ENCODE data around the gene BIK. TPM values are rescaled to one million over a fixed set of nuclear protein-coding genes. Genes with fewer than 3 reads are reported as not detected.

Gene BIK
- total RNA-seq, 1 donor from 2014 or later = not detected

DNA sequence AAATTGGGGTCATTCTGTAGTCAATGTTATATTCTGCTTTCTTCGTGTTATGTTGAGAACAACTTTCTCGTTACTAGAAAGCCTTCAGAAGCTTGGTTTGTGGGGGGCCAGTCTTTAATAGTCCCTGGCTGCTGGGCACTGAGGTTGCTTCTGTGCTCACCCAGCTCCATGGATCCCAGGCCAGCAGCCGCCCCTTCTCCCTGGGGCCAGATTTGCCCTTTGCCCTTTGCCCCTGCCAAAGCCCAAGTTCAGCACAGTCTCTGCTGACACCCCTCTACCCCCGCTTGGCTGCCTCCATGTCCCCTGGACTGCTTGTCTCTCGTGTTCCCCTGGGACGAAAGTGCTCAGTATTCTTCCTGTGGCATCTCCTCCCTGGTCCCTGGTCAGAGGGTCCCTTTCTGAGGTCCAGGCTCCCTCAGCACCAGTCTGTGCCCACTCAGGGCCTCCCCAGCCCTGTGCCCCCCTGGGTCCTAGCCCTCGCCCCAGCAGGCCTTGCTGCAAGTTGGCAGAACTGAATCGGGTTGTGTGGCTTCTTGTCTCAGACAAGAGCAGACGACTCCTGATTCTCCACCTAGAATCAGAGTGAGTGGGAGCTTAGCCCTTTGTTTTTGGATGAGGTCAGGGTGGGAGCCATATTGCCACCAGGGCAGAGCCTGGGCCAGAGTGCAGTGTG is 47.5 kb downstream of the BIK start:
- no peak for DNase-seq (ENCODE audit: extremely low spot score in 2 of 2)
- Histone ChIP-seq H3K27me3 (no peaks in the 10 kb centered on the region), H3K4me1 (peaks cover 77% of the 10 kb centered on the region), H3K36me3 (peaks cover 0 to 24% of the 10 kb centered on the region in 2 donors), H3K27ac (peak overlapping the region; percentile 41), H3K4me3 (no peak overlapping the region), H3K9me3 (no peaks in the 10 kb centered on the region)
- intact Hi-C loops (cut with DNase I) = no loop called here
- TF ChIP-seq, protein P1, sequence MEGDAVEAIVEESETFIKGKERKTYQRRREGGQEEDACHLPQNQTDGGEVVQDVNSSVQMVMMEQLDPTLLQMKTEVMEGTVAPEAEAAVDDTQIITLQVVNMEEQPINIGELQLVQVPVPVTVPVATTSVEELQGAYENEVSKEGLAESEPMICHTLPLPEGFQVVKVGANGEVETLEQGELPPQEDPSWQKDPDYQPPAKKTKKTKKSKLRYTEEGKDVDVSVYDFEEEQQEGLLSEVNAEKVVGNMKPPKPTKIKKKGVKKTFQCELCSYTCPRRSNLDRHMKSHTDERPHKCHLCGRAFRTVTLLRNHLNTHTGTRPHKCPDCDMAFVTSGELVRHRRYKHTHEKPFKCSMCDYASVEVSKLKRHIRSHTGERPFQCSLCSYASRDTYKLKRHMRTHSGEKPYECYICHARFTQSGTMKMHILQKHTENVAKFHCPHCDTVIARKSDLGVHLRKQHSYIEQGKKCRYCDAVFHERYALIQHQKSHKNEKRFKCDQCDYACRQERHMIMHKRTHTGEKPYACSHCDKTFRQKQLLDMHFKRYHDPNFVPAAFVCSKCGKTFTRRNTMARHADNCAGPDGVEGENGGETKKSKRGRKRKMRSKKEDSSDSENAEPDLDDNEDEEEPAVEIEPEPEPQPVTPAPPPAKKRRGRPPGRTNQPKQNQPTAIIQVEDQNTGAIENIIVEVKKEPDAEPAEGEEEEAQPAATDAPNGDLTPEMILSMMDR (IDR thresholded peaks at IDR 0.05) = no peak
- TF ChIP-seq POLR2AphosphoS5 (IDR thresholded peaks at IDR 0.05; ENCODE audit: insufficient read depth in 1 of 2, low read depth in 1 of 2) (no peak), POLR2A (IDR thresholded peaks at IDR 0.05) (no peak)

DNA sequence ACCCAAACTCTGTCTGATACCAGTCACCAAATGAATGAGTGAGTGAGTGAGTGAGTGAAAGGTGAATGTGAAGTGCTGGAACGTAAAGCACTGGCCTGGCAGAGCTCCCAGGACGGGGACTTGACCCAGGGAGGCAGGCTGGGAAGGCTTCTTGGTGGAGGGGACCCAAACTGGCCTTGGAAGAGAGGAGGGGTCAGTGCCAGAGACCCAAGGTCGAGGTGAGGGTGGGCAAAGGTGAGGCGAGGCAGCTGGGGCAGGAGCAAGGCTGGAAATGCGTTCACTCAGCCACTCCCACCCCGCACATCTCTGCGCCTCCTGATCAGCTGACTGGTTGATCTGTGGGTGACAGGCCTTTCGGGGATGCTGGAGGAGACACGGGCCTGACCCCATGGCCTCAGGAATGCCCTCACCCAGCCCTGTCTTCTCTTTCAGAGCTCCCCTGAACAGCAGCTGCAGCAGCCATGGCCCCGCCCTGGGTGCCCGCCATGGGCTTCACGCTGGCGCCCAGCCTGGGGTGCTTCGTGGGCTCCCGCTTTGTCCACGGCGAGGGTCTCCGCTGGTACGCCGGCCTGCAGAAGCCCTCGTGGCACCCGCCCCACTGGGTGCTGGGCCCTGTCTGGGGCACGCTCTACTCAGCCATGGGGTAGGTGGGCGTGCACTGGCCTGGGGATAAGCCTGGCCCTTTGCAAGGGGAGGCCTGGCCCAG is 48.4 kb downstream of the BIK start:
- Histone ChIP-seq H3K4me1 (peaks cover 80% of the 10 kb centered on the region), H3K4me3 (no peak overlapping the region), H3K9me3 (no peaks in the 10 kb centered on the region), H3K27me3 (no peaks in the 10 kb centered on the region), H3K36me3 (peaks cover 0 to 25% of the 10 kb centered on the region in 2 donors), H3K27ac (peak overlapping the region; percentile 41)
- TF ChIP-seq POLR2AphosphoS5 (IDR thresholded peaks at IDR 0.05; ENCODE audit: insufficient read depth in 1 of 2, low read depth in 1 of 2) = no peak
- TF ChIP-seq POLR2A (IDR thresholded peaks at IDR 0.05) = no peak
- TF ChIP-seq, protein P1 (IDR thresholded peaks at IDR 0.05) = no peak
- intact Hi-C loops (cut with DNase I) = no loop called here
- DNase-seq (ENCODE audit: extremely low spot score in 2 of 2) = no peak

DNA sequence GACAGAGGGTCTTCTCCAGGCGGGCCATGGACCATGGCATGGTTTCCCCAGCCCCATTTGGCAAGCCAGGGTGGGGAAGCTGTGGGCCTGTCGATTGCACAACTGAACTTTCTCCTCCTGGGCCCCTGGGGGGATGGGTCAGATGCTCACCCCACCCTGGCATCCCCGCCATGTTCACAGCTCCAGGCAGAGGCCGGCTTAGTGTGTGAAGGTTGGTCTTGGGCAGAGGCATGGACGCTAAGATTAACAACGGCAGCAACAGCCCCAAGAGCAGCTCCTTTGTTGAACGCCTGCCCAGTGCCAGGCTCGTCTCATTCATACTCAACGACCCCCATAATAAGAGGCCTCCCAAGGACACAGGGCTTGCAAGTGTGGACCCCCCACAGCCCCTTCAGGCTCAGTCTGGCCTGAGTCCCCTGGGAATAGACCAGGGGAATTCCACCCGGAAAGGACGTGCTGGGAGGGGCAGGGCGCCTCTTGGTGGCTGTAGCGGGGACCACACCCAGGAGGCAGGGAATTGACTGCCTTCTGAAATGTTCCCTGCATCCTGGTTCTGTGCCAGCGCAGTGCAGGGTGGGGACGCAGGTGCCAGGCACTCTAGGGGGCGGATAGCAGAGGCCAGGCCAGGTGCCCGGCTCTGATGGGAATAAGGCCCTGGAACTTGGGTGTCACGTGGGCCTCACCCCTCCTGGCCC is 49.1 kb downstream of the BIK start:
- Histone ChIP-seq H3K9me3 (no peaks in the 10 kb centered on the region), H3K36me3 (peaks cover 0 to 25% of the 10 kb centered on the region in 2 donors), H3K27me3 (no peaks in the 10 kb centered on the region), H3K4me3 (no peak overlapping the region), H3K27ac (peak overlapping the region; percentile 41), H3K4me1 (peaks cover 80% of the 10 kb centered on the region)
- no peak for DNase-seq (ENCODE audit: extremely low spot score in 2 of 2)
- intact Hi-C loops (cut with DNase I) = no loop called here
- TF ChIP-seq POLR2AphosphoS5 (IDR thresholded peaks at IDR 0.05; ENCODE audit: insufficient read depth in 1 of 2, low read depth in 1 of 2) (no peak), POLR2A (IDR thresholded peaks at IDR 0.05) (no peak)
- TF ChIP-seq, protein P1 (IDR thresholded peaks at IDR 0.05) = peak in 1 of 3 experiments; percentile 9

- Histone ChIP-seq H3K9me3 (no peaks in the 10 kb centered on the region), H3K27ac (peak overlapping the region; percentile 11), H3K4me1 (peaks cover 71% of the 10 kb centered on the region), H3K36me3 (peaks cover 0 to 25% of the 10 kb centered on the region in 2 donors), H3K4me3 (no peak overlapping the region), H3K27me3 (no peaks in the 10 kb centered on the region)
- TF ChIP-seq POLR2A (IDR thresholded peaks at IDR 0.05) (no peak), POLR2AphosphoS5 (IDR thresholded peaks at IDR 0.05; ENCODE audit: insufficient read depth in 1 of 2, low read depth in 1 of 2) (no peak)
- TF ChIP-seq, protein P1 (IDR thresholded peaks at IDR 0.05) = no peak
- intact Hi-C loops (cut with DNase I) = no loop called here
- no peak for DNase-seq (ENCODE audit: extremely low spot score in 2 of 2)
These were observed 50.1 kb downstream of the BIK start for GRCh38 chr22:43160497-43161126.

Measured in vagina (tissue), 2 donors.